ENCODE data around the gene KCNJ18.
"Not testable (repeated sequence)": the region's sequence is repeated elsewhere in the genome, so short reads cannot be mapped to it uniquely, and the experiment has no call there.

The KCNJ18 gene

GRCh38 chr17:21691883-21692703 is at the start of gene KCNJ18:
Gene KCNJ18 (plus strand): TSS chr17:21692523. CDS start chr17:21702787, 10,264 bp downstream.
- DNase-seq: not testable (repeated sequence)

GRCh38 chr17:21648125-21648524 is 44.2 kb upstream of the KCNJ18 start:
- DNase-seq: not testable (repeated sequence)

- not testable (repeated sequence) for DNase-seq
Measured at GRCh38 chr17:21650043-21650442, 42.3 kb upstream of the KCNJ18 start.

- DNase-seq: not testable (repeated sequence)
Measured at GRCh38 chr17:21652049-21652448, 40.3 kb upstream of the KCNJ18 start.

- DNase-seq: not testable (repeated sequence)
Measured at GRCh38 chr17:21653211-21653610, 39.1 kb upstream of the KCNJ18 start.

GRCh38 chr17:21656518-21657309 is 35.6 kb upstream of the KCNJ18 start:
- DNase-seq: not testable (repeated sequence)

GRCh38 chr17:21659635-21660034 is 32.7 kb upstream of the KCNJ18 start:
- DNase-seq: not testable (repeated sequence)

GRCh38 chr17:21661455-21661854 is 30.9 kb upstream of the KCNJ18 start:
- DNase-seq: not testable (repeated sequence)

- DNase-seq: not testable (repeated sequence)
Measured at GRCh38 chr17:21663166-21663565, 29.2 kb upstream of the KCNJ18 start.

- not testable (repeated sequence) for DNase-seq
Measured at GRCh38 chr17:21663614-21664474, 28.5 kb upstream of the KCNJ18 start.

- DNase-seq: not testable (repeated sequence)
Measured at GRCh38 chr17:21665171-21665570, 27.2 kb upstream of the KCNJ18 start.

- not testable (repeated sequence) for DNase-seq
Measured at GRCh38 chr17:21665935-21666493, 26.3 kb upstream of the KCNJ18 start.

- not testable (repeated sequence) for DNase-seq
Measured at GRCh38 chr17:21666711-21667412, 25.5 kb upstream of the KCNJ18 start.

GRCh38 chr17:21667413-21668117 is 24.8 kb upstream of the KCNJ18 start:
- DNase-seq: not testable (repeated sequence)

- not testable (repeated sequence) for DNase-seq
Measured at GRCh38 chr17:21668118-21668488, 24.2 kb upstream of the KCNJ18 start.

GRCh38 chr17:21668746-21669508 is 23.4 kb upstream of the KCNJ18 start:
- not testable (repeated sequence) for DNase-seq

- not testable (repeated sequence) for DNase-seq
Measured at GRCh38 chr17:21669616-21670360, 22.5 kb upstream of the KCNJ18 start.

GRCh38 chr17:21670361-21671155 is 21.8 kb upstream of the KCNJ18 start:
- not testable (repeated sequence) for DNase-seq

GRCh38 chr17:21671437-21671836 is 20.9 kb upstream of the KCNJ18 start:
- DNase-seq: not testable (repeated sequence)
